Measurements from ENCODE around the gene GCM1.

GCM1 gene, protein sequence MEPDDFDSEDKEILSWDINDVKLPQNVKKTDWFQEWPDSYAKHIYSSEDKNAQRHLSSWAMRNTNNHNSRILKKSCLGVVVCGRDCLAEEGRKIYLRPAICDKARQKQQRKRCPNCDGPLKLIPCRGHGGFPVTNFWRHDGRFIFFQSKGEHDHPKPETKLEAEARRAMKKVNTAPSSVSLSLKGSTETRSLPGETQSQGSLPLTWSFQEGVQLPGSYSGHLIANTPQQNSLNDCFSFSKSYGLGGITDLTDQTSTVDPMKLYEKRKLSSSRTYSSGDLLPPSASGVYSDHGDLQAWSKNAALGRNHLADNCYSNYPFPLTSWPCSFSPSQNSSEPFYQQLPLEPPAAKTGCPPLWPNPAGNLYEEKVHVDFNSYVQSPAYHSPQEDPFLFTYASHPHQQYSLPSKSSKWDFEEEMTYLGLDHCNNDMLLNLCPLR

DNA sequence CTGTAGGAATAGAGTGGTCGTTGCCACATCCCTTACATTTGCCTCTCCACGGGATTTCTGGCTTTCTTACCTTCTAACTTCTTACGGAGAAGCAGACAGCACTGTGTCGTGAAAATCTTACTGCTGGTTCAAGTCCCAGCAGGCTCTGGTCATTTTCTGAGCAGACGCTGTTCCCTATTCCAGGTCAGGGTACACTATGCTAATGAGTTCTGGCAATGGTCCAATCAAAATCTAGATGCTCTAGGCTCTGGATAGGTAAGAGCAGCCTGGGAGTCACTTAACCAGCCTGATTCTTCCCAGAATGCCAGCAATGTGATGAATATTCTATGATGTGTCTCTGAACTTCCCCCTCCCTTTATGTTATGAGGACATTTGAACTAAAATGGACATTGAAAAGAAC lies at the start of gene GCM1:
Gene GCM1 (minus strand): TSS at position 158 of the 400 bp plus-strand sequence. CDS start 3,209 bp downstream, outside the sequence.
- H3K36me3 ChIP-seq (replicated peaks): no peaks in the 10 kb centered on the region
- H3K4me3 ChIP-seq: no peak within 1 kb of the TSS
- DNase-seq (ENCODE audit: low spot score in 2 of 2): no peak
- H3K27me3 ChIP-seq (ENCODE audit: low read depth): no peaks in the 10 kb centered on the region
- peaks cover 3% of the 10 kb centered on the region; the same call in 1 of the 2 replicates for H3K4me1 ChIP-seq
- no peaks in the 10 kb centered on the region for H3K9me3 ChIP-seq
- in situ Hi-C loops (cut with MboI; ENCODE audit: low sequenced_read_pairs): no loop called here

DNA sequence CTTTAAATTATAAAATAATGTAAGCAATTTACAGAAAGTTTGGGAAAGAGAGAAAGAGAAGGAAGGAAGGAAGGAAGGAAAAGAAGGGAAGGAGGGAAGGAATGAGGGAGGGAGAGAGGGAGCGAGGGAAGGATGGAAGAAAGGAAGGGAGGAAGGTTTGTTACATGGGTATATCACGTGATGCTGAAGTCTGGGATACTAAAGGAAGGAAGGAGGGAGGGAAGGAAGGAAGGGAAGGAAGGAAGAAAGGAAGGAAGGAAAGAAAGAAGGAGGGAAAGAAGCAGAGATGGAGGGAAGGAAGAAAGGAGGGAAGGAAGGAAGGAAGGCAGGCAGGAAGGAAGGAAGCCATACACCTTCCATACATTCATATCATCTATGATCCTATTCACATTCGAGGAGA lies 48.9 kb upstream of the GCM1 start:
- Histone ChIP-seq H3K27me3 (ENCODE audit: low read depth) (no peaks in the 10 kb centered on the region), H3K4me3 (no peak overlapping the region), H3K4me1 (peaks cover 8% of the 10 kb centered on the region), H3K36me3 (replicated peaks) (no peaks in the 10 kb centered on the region), H3K9me3 (no peaks in the 10 kb centered on the region)
- no peak for DNase-seq (ENCODE audit: low spot score in 2 of 2)
- in situ Hi-C loops (cut with MboI; ENCODE audit: low sequenced_read_pairs): no loop called here

DNA sequence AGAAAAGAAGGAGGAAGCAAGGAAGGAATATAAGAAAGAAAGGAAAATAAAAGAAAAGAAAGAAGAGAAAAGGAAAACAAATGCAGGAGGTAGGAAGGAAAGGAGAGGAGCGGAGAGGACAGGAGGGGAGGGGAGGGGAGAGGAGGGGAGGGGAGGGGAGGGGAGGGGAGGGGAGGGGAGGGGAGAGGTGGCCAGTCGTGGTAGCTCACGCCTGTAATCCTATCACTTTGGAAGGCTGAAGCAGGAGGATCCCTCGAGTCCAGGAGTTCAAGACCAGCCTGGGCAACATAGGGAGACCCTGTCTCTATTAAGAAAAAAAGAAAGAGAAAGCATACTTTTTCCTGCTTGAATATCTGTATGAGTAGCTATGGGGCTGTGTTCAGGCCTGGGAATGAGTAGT lies 46.4 kb upstream of the GCM1 start:
- H3K27me3 ChIP-seq (ENCODE audit: low read depth): no peaks in the 10 kb centered on the region
- H3K4me1 ChIP-seq: peaks cover 13% of the 10 kb centered on the region
- H3K9me3 ChIP-seq: no peaks in the 10 kb centered on the region
- in situ Hi-C loops (cut with MboI; ENCODE audit: low sequenced_read_pairs): no loop called here
- no peak overlapping the region for H3K4me3 ChIP-seq
- H3K36me3 ChIP-seq (replicated peaks): no peaks in the 10 kb centered on the region
- DNase-seq (ENCODE audit: low spot score in 2 of 2): no peak

DNA sequence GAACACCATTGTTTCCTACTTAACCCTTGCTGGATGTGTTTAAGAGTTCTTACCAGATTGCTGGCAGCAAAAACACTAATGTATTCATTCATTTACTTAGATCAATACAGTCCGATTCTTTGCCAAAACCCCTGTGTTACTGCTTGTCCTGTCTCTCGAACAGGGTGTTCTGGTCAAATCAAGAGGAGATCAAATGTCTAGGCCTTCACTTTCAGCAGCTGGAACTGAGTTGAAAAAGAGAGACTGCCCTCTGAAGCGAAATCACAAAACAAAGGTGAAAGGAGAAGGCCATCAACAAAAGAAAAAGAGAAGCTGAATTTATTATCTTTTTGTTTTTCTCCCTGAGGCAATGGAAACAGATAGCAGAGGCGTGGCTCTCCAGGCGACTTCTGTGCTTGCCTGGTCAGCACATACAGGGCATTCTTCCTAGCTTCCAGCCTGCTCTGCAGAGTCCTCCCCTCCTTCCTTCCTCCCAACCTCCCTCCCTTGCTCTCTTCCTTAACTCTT lies 44.1 kb upstream of the GCM1 start:
- no peaks in the 10 kb centered on the region for H3K27me3 ChIP-seq (ENCODE audit: low read depth)
- in situ Hi-C loops (cut with MboI; ENCODE audit: low sequenced_read_pairs): no loop called here
- H3K4me1 ChIP-seq: peaks cover 13% of the 10 kb centered on the region
- DNase-seq (ENCODE audit: low spot score in 2 of 2): peak; percentile 50 to 57
- H3K9me3 ChIP-seq: no peaks in the 10 kb centered on the region
- no peak overlapping the region for H3K4me3 ChIP-seq
- no peaks in the 10 kb centered on the region for H3K36me3 ChIP-seq (replicated peaks)

DNA sequence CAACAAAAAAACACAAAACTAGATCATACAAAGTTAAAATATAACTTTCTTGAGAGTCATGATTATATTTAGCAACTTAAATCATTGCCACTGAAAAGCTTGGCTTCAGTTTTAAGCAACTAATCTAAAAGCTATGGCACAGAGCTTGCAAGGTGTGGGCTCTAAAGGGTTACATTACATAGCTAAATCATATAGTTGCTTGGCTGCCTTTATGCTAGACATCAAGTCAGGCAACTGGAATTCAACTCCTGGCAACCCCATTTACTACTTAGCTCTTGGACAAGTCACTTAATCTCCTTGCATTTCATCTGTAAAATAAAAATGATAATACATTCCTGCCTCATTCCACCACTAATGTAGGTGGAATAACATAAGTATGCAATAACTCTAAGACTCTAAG lies 40.9 kb upstream of the GCM1 start:
- Histone ChIP-seq H3K27me3 (ENCODE audit: low read depth) (no peaks in the 10 kb centered on the region), H3K36me3 (replicated peaks) (no peaks in the 10 kb centered on the region), H3K4me3 (no peak overlapping the region), H3K9me3 (no peaks in the 10 kb centered on the region), H3K4me1 (peaks cover 10% of the 10 kb centered on the region)
- in situ Hi-C loops (cut with MboI; ENCODE audit: low sequenced_read_pairs): no loop called here
- DNase-seq (ENCODE audit: low spot score in 2 of 2): no peak

DNA sequence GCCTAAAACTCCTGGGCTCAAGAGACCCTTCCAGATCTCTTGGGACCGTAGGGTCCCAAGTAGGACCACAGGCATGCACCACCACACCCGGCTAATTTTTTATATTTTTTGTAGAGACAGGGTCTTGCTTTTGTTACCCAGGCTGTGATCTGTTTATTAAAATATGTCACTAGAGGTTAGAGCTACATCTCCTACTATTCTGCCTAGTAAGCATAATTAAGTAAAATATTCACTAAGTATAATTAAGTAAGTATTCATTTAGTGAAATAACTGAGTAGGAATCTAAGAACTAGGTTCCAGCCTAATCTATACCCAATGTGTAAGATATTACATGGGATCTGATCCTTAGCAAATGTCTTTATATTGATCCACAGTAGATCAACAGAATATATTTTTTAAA lies 40.2 kb upstream of the GCM1 start:
- Histone ChIP-seq H3K9me3 (no peaks in the 10 kb centered on the region), H3K4me1 (peaks cover 10% of the 10 kb centered on the region), H3K36me3 (replicated peaks) (no peaks in the 10 kb centered on the region), H3K27me3 (ENCODE audit: low read depth) (no peaks in the 10 kb centered on the region), H3K4me3 (no peak overlapping the region)
- no peak for DNase-seq (ENCODE audit: low spot score in 2 of 2)
- in situ Hi-C loops (cut with MboI; ENCODE audit: low sequenced_read_pairs): no loop called here

DNA sequence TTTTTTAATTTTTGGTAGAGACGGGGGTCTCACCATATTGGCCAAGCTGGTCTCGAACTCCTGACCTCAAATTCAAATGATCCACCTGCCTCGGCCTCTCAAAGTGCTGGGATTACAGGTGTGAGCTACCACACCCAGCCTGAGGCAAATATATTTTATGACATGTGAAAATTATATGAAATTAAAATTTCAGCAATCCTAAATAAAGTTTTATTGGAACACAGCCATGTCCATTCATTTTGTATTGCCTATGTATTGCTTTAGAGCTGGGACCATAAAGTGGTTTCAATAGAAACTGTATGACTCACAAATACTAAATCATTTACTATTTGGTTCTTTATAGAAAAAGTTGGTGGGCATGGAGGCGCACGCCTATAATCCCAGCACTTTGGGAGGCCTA lies 32.0 kb upstream of the GCM1 start:
- Histone ChIP-seq H3K36me3 (replicated peaks) (no peaks in the 10 kb centered on the region), H3K9me3 (no peaks in the 10 kb centered on the region), H3K27me3 (ENCODE audit: low read depth) (no peaks in the 10 kb centered on the region), H3K4me1 (no peaks in the 10 kb centered on the region), H3K4me3 (no peak overlapping the region)
- no peak for DNase-seq (ENCODE audit: low spot score in 2 of 2)
- in situ Hi-C loops (cut with MboI; ENCODE audit: low sequenced_read_pairs): no loop called here

DNA sequence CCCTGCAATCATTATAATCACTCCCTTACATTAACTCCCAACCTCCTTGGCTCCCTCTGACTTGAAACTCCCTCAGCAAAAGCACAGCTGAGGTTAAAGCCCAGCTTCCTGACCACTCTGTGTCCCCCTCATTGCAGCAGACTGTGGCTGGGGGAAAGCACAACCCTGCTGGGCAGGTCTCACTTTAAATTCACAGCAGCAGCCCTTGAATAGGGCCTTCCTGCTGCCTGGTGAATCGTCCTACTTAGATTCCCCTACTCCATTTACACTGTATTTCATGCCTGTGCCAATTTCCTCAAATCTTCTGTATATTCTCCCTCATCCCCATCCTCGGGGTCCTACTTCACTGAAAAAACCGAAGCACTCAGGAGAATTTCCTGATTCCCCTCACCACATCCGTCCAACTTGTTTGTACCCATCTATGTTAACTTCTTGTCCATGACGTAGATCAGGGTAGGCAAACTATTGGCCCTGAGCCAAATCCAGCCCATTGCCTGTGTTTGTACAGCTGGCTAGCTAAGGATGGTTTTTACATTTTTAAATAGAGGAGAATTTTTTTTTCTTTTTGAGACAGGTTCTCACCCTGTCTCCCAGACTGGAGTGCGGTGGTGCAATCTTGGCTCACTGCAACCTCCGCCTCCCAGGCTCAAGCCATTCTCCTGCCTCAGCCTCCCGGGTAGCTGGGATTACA lies 31.5 kb upstream of the GCM1 start:
- in situ Hi-C loops (cut with MboI; ENCODE audit: low sequenced_read_pairs): no loop called here
- Histone ChIP-seq H3K4me3 (no peak overlapping the region), H3K27me3 (ENCODE audit: low read depth) (no peaks in the 10 kb centered on the region), H3K9me3 (no peaks in the 10 kb centered on the region), H3K4me1 (no peaks in the 10 kb centered on the region), H3K36me3 (replicated peaks) (no peaks in the 10 kb centered on the region)
- peak in 1 of 2 experiments; percentile 33 for DNase-seq (ENCODE audit: low spot score in 2 of 2)

DNA sequence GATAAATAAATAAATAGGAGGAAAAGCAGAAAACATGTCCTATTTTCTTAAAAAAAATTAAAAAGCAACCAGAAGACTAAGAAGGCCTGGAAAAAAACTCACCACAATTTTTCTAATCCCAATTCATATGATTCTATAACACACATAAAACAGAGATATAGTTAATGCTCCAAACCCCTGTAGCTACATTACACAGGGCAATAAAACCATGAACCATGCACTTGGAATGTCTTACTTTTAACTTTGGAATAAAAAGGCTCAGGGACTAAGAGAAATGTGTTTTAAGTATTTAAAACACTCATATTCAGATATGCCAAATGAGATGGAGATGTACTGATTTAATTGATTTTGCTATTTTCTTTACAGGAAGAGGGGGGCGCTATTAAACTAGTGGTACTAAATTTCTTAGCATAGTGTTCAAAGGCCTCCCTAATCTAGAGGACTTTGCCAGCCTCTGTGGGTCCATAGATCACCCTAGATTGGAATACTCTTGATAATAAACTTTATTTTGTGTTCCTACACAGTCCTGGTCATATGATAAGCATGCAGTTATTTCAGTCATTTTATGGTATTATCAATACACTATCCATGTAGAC lies 30.3 kb upstream of the GCM1 start:
- in situ Hi-C loops (cut with MboI; ENCODE audit: low sequenced_read_pairs): no loop called here
- no peak for DNase-seq (ENCODE audit: low spot score in 2 of 2)
- Histone ChIP-seq H3K9me3 (no peaks in the 10 kb centered on the region), H3K27me3 (ENCODE audit: low read depth) (no peaks in the 10 kb centered on the region), H3K4me3 (no peak overlapping the region), H3K4me1 (no peaks in the 10 kb centered on the region), H3K36me3 (replicated peaks) (no peaks in the 10 kb centered on the region)

DNA sequence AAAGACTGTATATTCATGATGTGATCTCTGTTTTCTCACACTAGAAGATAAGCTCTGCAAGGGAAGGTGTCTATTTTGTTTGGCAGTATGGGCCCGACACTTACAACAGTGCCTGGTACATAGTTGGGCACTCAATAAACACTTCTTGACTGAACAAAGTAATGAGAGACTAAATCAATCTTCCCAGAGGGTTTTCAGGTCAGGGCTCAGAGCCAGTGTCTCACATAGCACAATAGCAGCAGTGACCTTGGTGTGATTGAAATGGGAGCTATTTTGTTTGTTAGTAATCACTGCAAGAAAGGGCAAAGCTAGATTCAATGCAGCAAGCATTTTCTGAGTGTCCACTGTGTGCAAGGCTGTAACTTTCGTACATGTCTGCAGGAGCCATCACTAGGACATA lies 26.4 kb upstream of the GCM1 start:
- in situ Hi-C loops (cut with MboI; ENCODE audit: low sequenced_read_pairs): no loop called here

DNA sequence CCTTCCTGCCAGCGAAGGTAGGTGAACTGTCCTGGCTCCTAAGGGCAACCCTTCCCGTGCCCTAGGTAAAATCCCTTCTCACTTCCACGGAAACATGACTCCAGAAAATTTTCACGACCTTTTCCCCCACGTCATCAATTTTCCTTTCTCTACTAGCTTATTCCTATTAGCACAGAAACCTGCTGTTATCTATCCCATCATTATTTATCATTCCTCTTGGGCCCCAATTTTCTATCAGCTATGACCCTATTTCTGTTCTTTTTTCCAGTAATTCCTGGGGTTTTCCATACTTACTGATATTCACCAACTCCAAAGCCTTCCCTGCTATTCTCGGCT lies 23.8 kb upstream of the GCM1 start:
- no peaks in the 10 kb centered on the region for H3K27me3 ChIP-seq (ENCODE audit: low read depth)
- no peak for DNase-seq (ENCODE audit: low spot score in 2 of 2)
- no peak overlapping the region for H3K4me3 ChIP-seq
- in situ Hi-C loops (cut with MboI; ENCODE audit: low sequenced_read_pairs): loop anchor here (5.0 to 25.0 kb wide), 3 partner anchors 265 to 490 kb away; partner anchors contain the start of gene KLHL31
- no peaks in the 10 kb centered on the region for H3K4me1 ChIP-seq
- H3K36me3 ChIP-seq (replicated peaks): no peaks in the 10 kb centered on the region
- no peaks in the 10 kb centered on the region for H3K9me3 ChIP-seq

More for the DNA sequence above, 26.4 kb upstream of the GCM1 start:
- H3K27me3 ChIP-seq (ENCODE audit: low read depth): no peaks in the 10 kb centered on the region
- no peaks in the 10 kb centered on the region for H3K4me1 ChIP-seq
- no peak for DNase-seq (ENCODE audit: low spot score in 2 of 2)
- H3K36me3 ChIP-seq (replicated peaks): no peaks in the 10 kb centered on the region
- H3K4me3 ChIP-seq: no peak overlapping the region
- H3K9me3 ChIP-seq: no peaks in the 10 kb centered on the region

DNA sequence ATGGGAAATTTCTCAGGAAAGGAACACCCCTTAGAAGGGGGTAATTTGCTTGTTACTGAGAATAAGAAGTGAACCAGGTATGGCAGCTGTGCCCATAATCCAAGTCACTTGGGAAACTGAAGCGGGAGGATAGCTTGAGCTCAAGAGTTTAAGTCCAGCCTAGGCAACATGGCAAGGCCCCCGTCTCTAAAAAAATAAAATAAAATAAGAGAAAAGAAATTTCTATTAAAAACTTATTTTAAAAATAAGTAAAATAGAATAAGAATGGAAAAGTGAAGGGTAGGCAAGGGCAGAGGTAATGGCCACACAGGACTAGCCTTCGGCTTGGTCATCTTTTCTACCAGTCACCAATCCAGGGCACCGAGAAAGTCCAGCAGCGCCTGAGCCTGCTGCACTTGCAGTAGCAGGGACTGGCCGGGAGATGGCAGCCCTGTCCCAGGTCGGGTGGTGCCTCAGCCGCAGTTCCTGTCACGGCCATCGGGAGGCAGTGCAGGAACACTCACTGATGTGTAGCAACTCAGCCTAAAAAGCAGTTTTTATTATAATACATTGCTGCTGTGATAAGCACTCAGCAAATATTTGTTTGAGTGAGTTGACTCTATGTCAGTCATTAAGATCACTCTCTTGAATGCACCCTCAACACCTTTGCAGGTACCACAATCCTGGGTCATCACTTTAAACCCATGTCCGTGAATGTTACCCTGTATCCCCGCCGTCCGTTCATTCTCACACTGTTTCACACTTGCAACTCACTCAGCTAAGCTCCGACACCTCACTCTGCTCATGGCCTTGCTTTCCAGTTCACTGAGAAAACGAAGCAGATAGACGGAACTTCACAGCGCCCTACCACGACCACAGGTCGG lies 23.2 kb upstream of the GCM1 start:
- no peaks in the 10 kb centered on the region for H3K36me3 ChIP-seq (replicated peaks)
- H3K4me1 ChIP-seq: no peaks in the 10 kb centered on the region
- DNase-seq (ENCODE audit: low spot score in 2 of 2): peak; percentile 68 to 92
- H3K27me3 ChIP-seq (ENCODE audit: low read depth): no peaks in the 10 kb centered on the region
- H3K9me3 ChIP-seq: no peaks in the 10 kb centered on the region
- H3K4me3 ChIP-seq: no peak overlapping the region
- in situ Hi-C loops (cut with MboI; ENCODE audit: low sequenced_read_pairs): loop anchor here (5.0 to 25.0 kb wide), 3 partner anchors 265 to 490 kb away; partner anchors contain the start of gene KLHL31
